C4-2B (cell line): ENCODE data around the gene TREML2.

ENCODE experiments used
- H3K27ac ChIP-seq: fragments of 450-650 bp; 2 replicates; pipeline ENCODE4 v1.5.1; 2017
- ZFX ChIP-seq: fragments of 450-650 bp; IDR thresholded peaks from 2 replicates; pipeline ENCODE4 v1.6.1; 2017
- TF ChIP-seq, protein P1 (sequence below): fragments of 450-650 bp; conservative IDR thresholded peaks from 2 replicates; pipeline ENCODE4 v1.5.1; 2017; ENCODE audit warnings: mild to moderate bottlenecking

The TREML2 gene

DNA sequence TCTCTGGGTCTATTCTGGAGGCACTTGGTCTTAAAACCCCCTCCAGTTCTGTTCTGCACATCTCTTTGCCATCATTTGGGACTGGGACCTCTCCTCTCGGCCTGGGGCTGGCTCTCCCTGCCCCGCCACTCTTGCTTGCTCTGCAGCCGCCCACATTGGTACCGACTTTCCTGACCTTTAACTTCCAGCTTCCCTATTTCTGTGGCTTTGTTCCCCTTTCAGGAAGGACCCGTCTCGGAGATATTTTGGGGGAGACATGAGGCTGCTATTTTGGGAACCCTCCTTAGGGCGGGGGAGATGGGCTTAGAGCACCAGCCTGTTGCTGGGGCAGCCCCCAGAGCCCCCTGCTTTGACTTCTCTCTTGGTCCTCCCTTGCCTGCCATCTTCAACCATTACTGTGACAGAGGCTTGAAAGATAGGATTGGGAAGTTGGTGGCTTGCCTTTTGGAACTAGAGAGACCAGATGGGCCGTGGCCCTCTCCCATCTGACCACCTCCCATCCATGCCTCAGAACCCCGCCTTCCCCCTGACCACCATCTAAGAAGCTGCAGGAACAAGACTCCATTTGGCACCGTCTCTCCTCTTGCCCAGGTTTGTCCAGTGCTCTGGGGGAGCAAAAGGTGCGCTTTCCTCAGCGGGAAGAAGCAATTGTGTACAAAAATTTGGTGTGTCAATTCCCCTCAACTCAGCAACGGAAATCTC, 38.9 kb downstream of the TREML2 start:
- no peak overlapping the region for H3K27ac ChIP-seq
- TF ChIP-seq, protein P1, sequence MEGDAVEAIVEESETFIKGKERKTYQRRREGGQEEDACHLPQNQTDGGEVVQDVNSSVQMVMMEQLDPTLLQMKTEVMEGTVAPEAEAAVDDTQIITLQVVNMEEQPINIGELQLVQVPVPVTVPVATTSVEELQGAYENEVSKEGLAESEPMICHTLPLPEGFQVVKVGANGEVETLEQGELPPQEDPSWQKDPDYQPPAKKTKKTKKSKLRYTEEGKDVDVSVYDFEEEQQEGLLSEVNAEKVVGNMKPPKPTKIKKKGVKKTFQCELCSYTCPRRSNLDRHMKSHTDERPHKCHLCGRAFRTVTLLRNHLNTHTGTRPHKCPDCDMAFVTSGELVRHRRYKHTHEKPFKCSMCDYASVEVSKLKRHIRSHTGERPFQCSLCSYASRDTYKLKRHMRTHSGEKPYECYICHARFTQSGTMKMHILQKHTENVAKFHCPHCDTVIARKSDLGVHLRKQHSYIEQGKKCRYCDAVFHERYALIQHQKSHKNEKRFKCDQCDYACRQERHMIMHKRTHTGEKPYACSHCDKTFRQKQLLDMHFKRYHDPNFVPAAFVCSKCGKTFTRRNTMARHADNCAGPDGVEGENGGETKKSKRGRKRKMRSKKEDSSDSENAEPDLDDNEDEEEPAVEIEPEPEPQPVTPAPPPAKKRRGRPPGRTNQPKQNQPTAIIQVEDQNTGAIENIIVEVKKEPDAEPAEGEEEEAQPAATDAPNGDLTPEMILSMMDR, result no peak
- no peak for TF ChIP-seq ZFX

DNA sequence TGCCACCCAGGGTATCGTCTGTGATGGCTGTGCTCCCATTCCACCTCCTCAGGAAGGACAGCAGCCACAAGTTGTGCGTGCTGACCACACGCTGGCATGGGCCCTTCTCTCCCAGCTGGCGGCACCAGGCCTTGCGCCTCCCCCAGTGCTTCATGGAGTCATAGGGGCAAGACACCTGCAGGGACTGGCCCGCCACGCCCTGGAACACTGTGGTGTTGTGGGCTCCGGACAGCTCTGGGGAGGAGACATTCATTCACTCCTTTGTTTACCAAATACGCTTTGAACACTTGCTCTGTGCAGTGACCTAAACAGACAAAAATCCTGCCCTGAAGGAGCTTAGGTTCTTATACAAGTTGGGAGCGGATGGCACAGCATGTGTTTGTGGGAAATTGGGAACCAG, 39.6 kb downstream of the TREML2 start:
- H3K27ac ChIP-seq, result no peak overlapping the region
- no peak for TF ChIP-seq ZFX
- TF ChIP-seq, protein P1, result no peak

DNA sequence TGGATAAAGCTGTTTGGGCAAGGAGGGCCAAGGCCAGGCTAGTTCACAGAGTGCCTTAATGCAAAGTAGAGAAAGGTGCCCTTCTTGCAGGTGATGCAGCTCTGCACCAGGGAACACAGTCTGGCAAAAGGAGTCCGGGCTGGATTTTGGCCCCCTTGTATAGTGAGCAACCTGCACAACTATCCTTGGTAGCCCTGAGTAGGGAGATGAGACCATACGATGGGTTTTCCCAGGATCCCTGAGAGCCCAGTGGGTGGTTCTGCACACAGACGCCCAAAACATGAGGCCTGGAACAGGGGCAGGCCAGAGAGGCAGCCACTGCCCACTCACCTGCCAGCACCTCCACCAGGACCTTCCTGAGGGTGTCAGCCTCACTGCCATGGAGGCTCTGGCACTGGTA, 40.0 kb downstream of the TREML2 start:
- no peak overlapping the region for H3K27ac ChIP-seq
- TF ChIP-seq, protein P1, result no peak
- TF ChIP-seq ZFX, result no peak

DNA sequence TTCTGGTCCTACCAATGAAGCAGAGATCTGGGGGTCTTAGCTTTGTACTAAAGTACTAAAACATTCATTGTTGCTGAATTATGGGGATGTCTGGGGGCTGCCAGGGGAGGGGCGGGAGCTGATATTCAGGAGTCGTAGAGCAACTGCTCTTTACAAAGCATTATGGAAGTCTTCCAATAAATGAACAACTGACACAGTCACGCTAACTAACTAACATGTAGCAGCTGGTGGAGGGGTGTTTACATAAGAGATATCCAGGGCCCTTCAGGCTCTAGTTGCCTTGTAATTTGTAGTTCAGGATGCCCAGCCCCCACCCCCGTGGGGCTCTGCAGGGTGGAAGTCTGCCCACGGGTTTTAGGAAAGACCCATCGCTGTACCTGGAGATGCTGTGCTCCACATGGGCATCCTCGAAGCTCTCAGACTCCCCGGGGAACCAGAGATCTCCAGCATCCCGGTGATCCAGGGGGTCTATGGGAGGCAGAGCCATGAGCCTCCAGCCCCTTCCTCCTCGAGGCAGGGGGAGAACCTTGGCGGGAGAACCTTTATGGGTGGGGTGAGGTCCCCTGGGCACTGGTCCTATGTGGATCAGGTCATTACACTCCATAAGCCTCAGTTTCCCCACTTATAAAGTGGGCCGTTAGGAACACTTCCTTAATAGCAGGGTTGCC, 41.4 kb downstream of the TREML2 start:
- no peak overlapping the region for H3K27ac ChIP-seq
- no peak for TF ChIP-seq ZFX
- TF ChIP-seq, protein P1, result no peak

DNA sequence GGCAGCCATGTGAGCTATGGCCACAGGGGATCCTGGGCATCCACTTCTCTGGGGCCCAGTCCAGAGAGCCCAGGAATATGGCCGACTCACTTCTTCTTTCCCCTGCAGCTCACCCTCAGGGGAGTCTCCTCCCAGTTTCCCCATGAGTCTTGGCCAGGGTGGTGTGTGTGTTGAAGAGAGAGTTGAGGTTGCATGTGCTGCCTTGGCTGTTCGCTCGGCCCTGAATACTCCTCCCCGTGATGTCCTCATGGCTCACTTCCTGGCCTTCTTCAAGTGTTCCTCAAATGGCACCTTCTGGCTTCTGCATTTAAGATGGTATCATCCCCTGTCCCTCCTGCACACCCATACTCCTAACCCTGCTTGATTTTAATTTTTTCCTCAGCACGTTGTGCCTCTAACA, 43.6 kb downstream of the TREML2 start:
- TF ChIP-seq, protein P1, result no peak
- TF ChIP-seq ZFX, result no peak
- H3K27ac ChIP-seq, result no peak overlapping the region

DNA sequence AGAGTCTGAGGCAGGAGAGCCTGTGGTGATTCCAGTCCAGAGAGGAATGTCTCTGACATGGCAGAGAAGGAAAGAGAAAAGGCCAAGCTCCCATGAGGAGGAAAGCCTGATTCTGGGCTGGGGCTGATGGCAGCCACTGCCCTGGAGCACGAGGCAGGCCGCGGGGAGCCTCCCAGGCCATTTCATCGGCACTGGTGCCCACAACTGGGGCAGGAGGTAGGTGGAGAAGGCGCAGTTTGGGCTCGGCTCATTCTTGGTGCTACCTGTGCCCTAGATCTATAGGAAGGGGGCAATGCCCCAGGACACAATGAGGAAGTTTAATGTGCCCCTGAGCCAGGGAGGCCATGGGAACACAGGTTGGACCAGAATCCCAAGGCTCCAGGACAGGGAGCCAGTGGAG, 44.2 kb downstream of the TREML2 start:
- H3K27ac ChIP-seq, result no peak overlapping the region
- no peak for TF ChIP-seq ZFX
- TF ChIP-seq, protein P1, result no peak

DNA sequence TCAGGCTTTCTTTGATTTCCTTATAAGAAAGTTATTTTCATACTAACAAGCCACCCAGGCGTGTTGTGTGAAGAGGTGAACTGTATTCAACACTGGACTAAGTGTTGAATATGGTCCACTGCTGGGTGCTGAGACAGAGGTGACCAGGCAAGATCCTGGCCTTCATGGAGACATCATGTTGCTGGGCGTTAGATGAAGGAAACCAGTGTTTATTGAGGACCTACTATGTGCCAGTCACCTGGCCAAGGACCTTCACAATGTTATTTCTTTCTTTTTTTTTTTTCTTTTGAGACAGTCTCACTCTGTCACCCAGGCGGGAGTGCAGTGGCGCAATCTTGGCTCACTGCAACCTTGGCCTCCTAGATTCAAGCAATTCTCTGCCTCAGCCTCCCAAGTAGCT, 44.9 kb downstream of the TREML2 start:
- H3K27ac ChIP-seq, result no peak overlapping the region
- TF ChIP-seq, protein P1, result no peak
- no peak for TF ChIP-seq ZFX
